Loucy (cell line): ENCODE measurements around the gene NAV2.

Source experiments
- EZH2phosphoT487 ChIP-seq: fragments of 200-600 bp; IDR thresholded peaks from 2 replicates; pipeline ENCODE4 v1.6.1; 2018; ENCODE audit warnings: antibody characterized with exemption, mild to moderate bottlenecking, moderate library complexity, borderline replicate concordance
- TF ChIP-seq, protein P1 (sequence below): fragments of 200-600 bp; sonication (generic); conservative IDR thresholded peaks from 2 replicates; pipeline ENCODE4 v1.5.1; 2014; ENCODE audit warnings: mild to moderate bottlenecking, antibody characterized with exemption, low read length

- TF ChIP-seq, protein P1, sequence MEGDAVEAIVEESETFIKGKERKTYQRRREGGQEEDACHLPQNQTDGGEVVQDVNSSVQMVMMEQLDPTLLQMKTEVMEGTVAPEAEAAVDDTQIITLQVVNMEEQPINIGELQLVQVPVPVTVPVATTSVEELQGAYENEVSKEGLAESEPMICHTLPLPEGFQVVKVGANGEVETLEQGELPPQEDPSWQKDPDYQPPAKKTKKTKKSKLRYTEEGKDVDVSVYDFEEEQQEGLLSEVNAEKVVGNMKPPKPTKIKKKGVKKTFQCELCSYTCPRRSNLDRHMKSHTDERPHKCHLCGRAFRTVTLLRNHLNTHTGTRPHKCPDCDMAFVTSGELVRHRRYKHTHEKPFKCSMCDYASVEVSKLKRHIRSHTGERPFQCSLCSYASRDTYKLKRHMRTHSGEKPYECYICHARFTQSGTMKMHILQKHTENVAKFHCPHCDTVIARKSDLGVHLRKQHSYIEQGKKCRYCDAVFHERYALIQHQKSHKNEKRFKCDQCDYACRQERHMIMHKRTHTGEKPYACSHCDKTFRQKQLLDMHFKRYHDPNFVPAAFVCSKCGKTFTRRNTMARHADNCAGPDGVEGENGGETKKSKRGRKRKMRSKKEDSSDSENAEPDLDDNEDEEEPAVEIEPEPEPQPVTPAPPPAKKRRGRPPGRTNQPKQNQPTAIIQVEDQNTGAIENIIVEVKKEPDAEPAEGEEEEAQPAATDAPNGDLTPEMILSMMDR, result no peak
- TF ChIP-seq EZH2phosphoT487, result no peak
These were observed 270.3 kb downstream of the NAV2 start for GRCh38 chr11:19982774-19983495.
